SK-N-SH treated with all-trans-retinoic acid at 6 μM for 48 hours (cell line): ENCODE measurements around the gene MYO9A.

Source experiments
- ZFP3 ChIP-seq: fragments of 250-450 bp; sonication (Bioruptor Pico); IDR thresholded peaks from 2 replicates; pipeline ENCODE4 v1.5.0; 2020; ENCODE audit warnings: mild to moderate bottlenecking, moderate library complexity
- ZFP30 ChIP-seq: fragments of 450-650 bp; formaldehyde crosslinking; IDR thresholded peaks from 2 replicates; pipeline ENCODE4 v1.5.0; 2022; ENCODE audit warnings: mild to moderate bottlenecking, moderate library complexity
- ZNF565 ChIP-seq: fragments of 450-650 bp; formaldehyde crosslinking; conservative IDR thresholded peaks from 2 replicates; pipeline ENCODE4 v1.5.0; 2020; ENCODE audit warnings: low read depth, mild to moderate bottlenecking, moderate library complexity

DNA sequence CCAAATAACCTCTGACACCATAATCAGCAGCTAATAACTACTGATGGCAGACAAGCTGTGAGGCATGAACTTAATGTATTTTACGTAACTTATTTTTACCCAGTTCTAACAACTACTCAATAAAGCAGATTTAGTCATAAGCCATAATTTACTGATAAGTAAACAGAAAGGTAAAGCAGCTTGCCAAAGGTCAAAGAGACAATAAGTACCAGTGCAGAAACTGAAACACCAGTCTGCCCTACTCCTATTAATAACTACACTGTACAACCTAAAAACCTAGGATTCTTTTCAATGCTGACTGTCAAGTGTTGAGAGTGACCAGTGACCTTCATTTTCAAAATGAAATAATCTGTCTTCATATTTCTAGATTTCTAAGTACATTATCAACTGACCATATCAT, 155.4 kb downstream of the MYO9A start:
- no peak for TF ChIP-seq ZFP3 (CRISPR knock-in tag)
- no peak for TF ChIP-seq ZFP30 (CRISPR knock-in tag)
- TF ChIP-seq ZNF565 (CRISPR knock-in tag) = no peak
